Nephron (organoid): ENCODE measurements around the gene SESN1.
A peak's percentile ranks its signal among the peaks of the same experiment; 100 is the strongest.

Experiments
- H3K27ac Mint-ChIP-seq, 3 experiments: 2 replicates each; pipeline ENCODE4 v1.8.0; 2020; ENCODE audit warnings: mixed read lengths in 3 of 3, mild to moderate bottlenecking in 2 of 3, moderate library complexity in 1 of 3
- H3K27me3 Mint-ChIP-seq: 2 replicates; pipeline ENCODE4 v1.8.0; 2021; ENCODE audit warnings: low read depth, mild to moderate bottlenecking, moderate library complexity, mixed read lengths
- H3K36me3 Mint-ChIP-seq: 2 replicates; pipeline ENCODE4 v1.8.0; 2020; ENCODE audit warnings: low read depth, mixed read lengths
- H3K4me1 Mint-ChIP-seq: 2 replicates; pipeline ENCODE4 v1.8.0; 2020; ENCODE audit warnings: mixed read lengths
- H3K4me3 Mint-ChIP-seq, 3 experiments: 2 replicates each; pipeline ENCODE4 v1.8.0; 2020; ENCODE audit warnings: mild to moderate bottlenecking in 3 of 3, mixed read lengths in 3 of 3, moderate library complexity in 2 of 3
- H3K9me3 Mint-ChIP-seq: 2 replicates; pipeline ENCODE4 v1.8.0; 2020; ENCODE audit warnings: mixed read lengths
- CTCF ChIP-seq, 3 experiments: fragments of 200-600 bp; sonication (generic); IDR thresholded peaks; one replicate each; pipeline ENCODE4 v1.5.0; 2021; ENCODE audit warnings: antibody characterized with exemption in 3 of 3; ENCODE audit not compliant: unreplicated experiment in 3 of 3

SESN1 gene

GRCh38 chr6:109048670-109049415, 45.8 kb downstream of the SESN1 start:
- H3K4me1 Mint-ChIP-seq: peaks cover 20% of the 10 kb centered on the region

DNA sequence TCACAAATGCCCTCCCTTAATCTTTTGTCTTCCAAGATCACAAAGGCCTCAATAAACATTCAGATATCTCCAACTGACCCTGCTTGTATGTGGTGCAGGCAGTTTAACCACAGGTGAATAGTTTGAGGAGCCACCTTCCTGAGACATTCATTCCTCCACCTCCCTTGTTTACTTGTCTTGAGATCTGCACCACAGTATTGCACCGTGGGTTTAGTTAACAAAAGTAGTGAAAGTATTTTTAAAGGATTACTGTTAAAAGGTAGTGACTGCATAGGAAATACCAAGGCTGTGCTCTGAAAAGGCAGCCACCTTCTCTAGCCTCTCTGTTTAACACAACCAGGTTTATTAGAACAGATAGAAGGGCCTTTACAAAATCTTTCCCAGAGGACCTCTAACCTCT, 46.5 kb downstream of the SESN1 start:
- Mint-ChIP-seq H3K36me3 (peaks cover 37% of the 10 kb centered on the region), H3K27ac (no peak overlapping the region), H3K4me3 (no peak overlapping the region), H3K9me3 (peaks cover 26% of the 10 kb centered on the region), H3K27me3 (no peaks in the 10 kb centered on the region), H3K4me1 (peaks cover 15% of the 10 kb centered on the region)
- no peak for TF ChIP-seq CTCF (IDR thresholded peaks at IDR 0.05; ENCODE audit: unreplicated experiment in 3 of 3)

More at GRCh38 chr6:109048670-109049415, 45.8 kb downstream of the SESN1 start:
- H3K9me3 Mint-ChIP-seq: peaks cover 20% of the 10 kb centered on the region
- H3K36me3 Mint-ChIP-seq: peaks cover 32% of the 10 kb centered on the region
- no peak overlapping the region for H3K4me3 Mint-ChIP-seq
- H3K27me3 Mint-ChIP-seq: no peaks in the 10 kb centered on the region
- no peak overlapping the region for H3K27ac Mint-ChIP-seq
- TF ChIP-seq CTCF (IDR thresholded peaks at IDR 0.05; ENCODE audit: unreplicated experiment in 3 of 3): no peak

GRCh38 chr6:109045493-109045892, 49.2 kb downstream of the SESN1 start:
- Mint-ChIP-seq H3K9me3 (peaks cover 34% of the 10 kb centered on the region), H3K27me3 (no peaks in the 10 kb centered on the region), H3K4me3 (no peak overlapping the region), H3K4me1 (no peaks in the 10 kb centered on the region), H3K27ac (no peak overlapping the region), H3K36me3 (peaks cover 37% of the 10 kb centered on the region)
- no peak for TF ChIP-seq CTCF (IDR thresholded peaks at IDR 0.05; ENCODE audit: unreplicated experiment in 3 of 3)

- Mint-ChIP-seq H3K27ac (peak overlapping the region in 1 of 3 experiments; percentile 61), H3K36me3 (peaks cover 9% of the 10 kb centered on the region), H3K4me1 (peaks cover 13% of the 10 kb centered on the region), H3K9me3 (peaks cover 17% of the 10 kb centered on the region), H3K27me3 (no peaks in the 10 kb centered on the region), H3K4me3 (no peak overlapping the region)
- TF ChIP-seq CTCF (IDR thresholded peaks at IDR 0.05; ENCODE audit: unreplicated experiment in 3 of 3): no peak
Measured at GRCh38 chr6:109039795-109040194, 54.9 kb downstream of the SESN1 start.

- H3K9me3 Mint-ChIP-seq: peaks cover 14% of the 10 kb centered on the region
- no peak overlapping the region for H3K4me3 Mint-ChIP-seq
- no peak for TF ChIP-seq CTCF (IDR thresholded peaks at IDR 0.05; ENCODE audit: unreplicated experiment in 3 of 3)
- H3K4me1 Mint-ChIP-seq: peaks cover 13% of the 10 kb centered on the region
- H3K36me3 Mint-ChIP-seq: peaks cover 5% of the 10 kb centered on the region
- no peaks in the 10 kb centered on the region for H3K27me3 Mint-ChIP-seq
- H3K27ac Mint-ChIP-seq: no peak overlapping the region
Measured at GRCh38 chr6:109038837-109039398, 55.7 kb downstream of the SESN1 start.
